Adrenal gland (tissue), 12 donors: ENCODE data around the gene IQCE. TPM values are rescaled to one million over a fixed set of nuclear protein-coding genes. Genes with fewer than 3 reads are reported as not detected.

Experiments used
- DNase-seq, 7 donors: peaks; one replicate each; pipeline ENCODE4 v3.0.0-alpha.2; 2019 to 2020
- H3K27ac ChIP-seq, 5 donors: fragments of 200-600 bp; sonication (generic) in 4 of 5; 1 replicate in 3 of 5; 2 replicates in 2 of 5; pipeline versions ENCODE4 v1.5.1 to v1.8.0; 2016 to 2020; ENCODE audit warnings: mild to moderate bottlenecking in 1 of 5
- H3K27me3 ChIP-seq: fragments of 200-600 bp; 2 replicates; pipeline ENCODE4 v1.8.0; 2021
- H3K36me3 ChIP-seq, 2 donors: fragments of 200-600 bp; replicated peaks in 1 of 2; 1 replicate in 1 of 2; 2 replicates in 1 of 2; pipeline versions ENCODE4 v1.5.1 to v1.8.0; 2018 to 2022
- H3K4me1 ChIP-seq, 2 donors: fragments of 200-600 bp; replicated peaks in 1 of 2; 1 replicate in 1 of 2; 2 replicates in 1 of 2; pipeline versions ENCODE4 v1.5.1 to v1.8.0; 2018 to 2021
- H3K4me3 ChIP-seq, 4 donors: fragments of 200-600 bp; sonication (generic) in 3 of 4; one replicate each; pipeline ENCODE4 v1.5.1; 2016 to 2018
- H3K9me3 ChIP-seq, 3 donors: fragments of 200-600 bp; sonication (generic) in 1 of 3; replicated peaks in 1 of 3; 1 replicate in 2 of 3; 2 replicates in 1 of 3; pipeline versions ENCODE4 v1.5.1 to v1.8.0; 2016 to 2021
- CTCF ChIP-seq, 6 experiments: fragments of 450-650 bp in 4 of 6; fragments of 200-600 bp in 2 of 6; sonication (generic) in 1 of 6; IDR thresholded peaks; 1 replicate in 5 of 6; 2 replicates in 1 of 6; pipeline versions ENCODE4 v1.5.1 to v1.8.0; 2016 to 2021; ENCODE audit warnings: antibody characterized with exemption in 6 of 6, mild to moderate bottlenecking in 2 of 6, moderate library complexity in 1 of 6
- POLR2A ChIP-seq, 2 donors: fragments of 450-650 bp; IDR thresholded peaks; one replicate each; pipeline ENCODE4 v1.6.1; 2017; ENCODE audit warnings: antibody characterized with exemption in 2 of 2, mild to moderate bottlenecking in 2 of 2, moderate library complexity in 1 of 2
- WGBS, 4 donors: extraction: QIAGEN DNeasy Blood & Tissue Kit in 2 of 4; methylation state at CpG; one replicate each; pipeline versions ENCODE4 v1.1.5 to v1.1.7; 2013 to 2017; 5-methylcytosine and 5-hydroxymethylcytosine counted together
- intact Hi-C, 2 donors: fragments of 100-400 bp; cut with DNase I; formaldehyde crosslinking; loops; one replicate each; pipeline versions ENCODE4 v1.14.1 to v1.15.0; 2022 to 2023
- polyA plus RNA-seq, 3 donors: library from polyadenylated mRNA; stranded (reverse); fragments of 200-250 nt in 2 of 3; fragments of 350-450 nt in 1 of 3; fragmentation: Illumina TruSeq in 1 of 3; extraction: RNeasy Lipid Tissue Mini Kit (QIAGEN cat#74804) in 1 of 3; gene quantifications; one replicate each; pipeline ENCODE4 v1.2.3, GENCODE V29; 2013 to 2014
- total RNA-seq, 9 donors: library from RNA; depleted of rRNA in 4 of 9; stranded (reverse); fragments of >200 nt in 4 of 9; fragments of 120-200 nt in 1 of 9; fragmentation: NEBNext Ultra II Directional in 1 of 9; extraction: Animal tissue kit (Norgen Biotek cat#: 25700) in 1 of 9; gene quantifications; one replicate each; pipeline versions ENCODE4 v1.1.0 to v1.2.4, GENCODE V29; 2013 to 2023
- donor health status: healthy with polysubstance abuse.
- donor health status: Bipolar disorder and iron deficiency.
- donor health status: DM: yes; HTN: yes; CAD: no.
- donor health status: DM: no; HTN: no; CAD: no.
- donor health status: DM: no; HTN: no; CAD: no.
- donor health status: DM: yes; HTN: yes; CAD: no.

The IQCE gene
- total and polyA plus RNA-seq, 12 donors, result 4.6 to 33.2 (median 13.8) TPM

- Histone ChIP-seq H3K36me3 (peaks cover 0 to 29% of the 10 kb centered on the region in 2 donors), H3K27me3 (no peaks in the 10 kb centered on the region), H3K27ac (no peak overlapping the region), H3K4me1 (peaks cover 0 to 9% of the 10 kb centered on the region in 2 donors), H3K4me3 (no peak overlapping the region), H3K9me3 (no peaks in the 10 kb centered on the region)
- WGBS, 4 donors, result 90 to 96% (median 94%) methylated on average over 11 of the region's 11 CpGs
- no peak for TF ChIP-seq POLR2A (IDR thresholded peaks at IDR 0.05)
- TF ChIP-seq CTCF (IDR thresholded peaks at IDR 0.05), result no peak
- no peak for DNase-seq
- intact Hi-C loops, result no loop called here
These were observed 43.1 kb downstream of the IQCE start for GRCh38 chr7:2601907-2602306.

GRCh38 chr7:2602406-2603043 lies 43.7 kb downstream of the IQCE start:
- Histone ChIP-seq H3K9me3 (no peaks in the 10 kb centered on the region), H3K27me3 (no peaks in the 10 kb centered on the region), H3K4me1 (peaks cover 0 to 13% of the 10 kb centered on the region in 2 donors), H3K36me3 (peaks cover 0 to 26% of the 10 kb centered on the region in 2 donors), H3K27ac (no peak overlapping the region), H3K4me3 (no peak overlapping the region)
- DNase-seq, result no peak
- intact Hi-C loops, result no loop called here
- 87 to 90% (median 89%) methylated on average over 7 to 19 of the region's 19 CpGs for WGBS, 4 donors
- TF ChIP-seq CTCF (IDR thresholded peaks at IDR 0.05) (no peak), POLR2A (IDR thresholded peaks at IDR 0.05) (no peak)

GRCh38 chr7:2603044-2603965 lies 44.5 kb downstream of the IQCE start:
- Histone ChIP-seq H3K9me3 (no peaks in the 10 kb centered on the region), H3K4me1 (peaks cover 0 to 21% of the 10 kb centered on the region in 2 donors), H3K36me3 (peaks cover 0 to 26% of the 10 kb centered on the region in 2 donors), H3K4me3 (no peak overlapping the region), H3K27ac (no peak overlapping the region), H3K27me3 (no peaks in the 10 kb centered on the region)
- no peak for TF ChIP-seq CTCF (IDR thresholded peaks at IDR 0.05)
- no peak for DNase-seq
- intact Hi-C loops, result no loop called here
- 95 to 96% (median 96%) methylated on average over 27 to 35 of the region's 35 CpGs for WGBS, 4 donors

- Histone ChIP-seq H3K9me3 (no peaks in the 10 kb centered on the region), H3K27me3 (no peaks in the 10 kb centered on the region), H3K27ac (no peak overlapping the region), H3K36me3 (peaks cover 0 to 12% of the 10 kb centered on the region in 2 donors), H3K4me3 (no peak overlapping the region), H3K4me1 (peaks cover 0 to 24% of the 10 kb centered on the region in 2 donors)
- intact Hi-C loops, result no loop called here
- WGBS, 4 donors, result 94 to 96% (median 95%) methylated on average over 21 to 29 of the region's 29 CpGs
- DNase-seq, result peak in 1 of 7 donors; percentile 77
- TF ChIP-seq POLR2A (IDR thresholded peaks at IDR 0.05), result no peak
- no peak for TF ChIP-seq CTCF (IDR thresholded peaks at IDR 0.05)
These were observed 45.9 kb downstream of the IQCE start for GRCh38 chr7:2604608-2605174.
